Spleen (tissue), 11 donors: ENCODE data around the gene SBK2. TPM values are rescaled to one million over a fixed set of nuclear protein-coding genes. Genes with fewer than 3 reads are reported as not detected.

ENCODE experiments used
- DNase-seq: peaks from one replicate; pipeline ENCODE4 v3.0.0-alpha.2; 2020
- H3K27ac ChIP-seq, 8 donors: fragments of 200-600 bp; sonication (generic) in 7 of 8; 1 replicate in 4 of 8; 2 replicates in 4 of 8; pipeline versions ENCODE4 v1.5.0 to v1.8.0; 2016 to 2021; ENCODE audit warnings: inconsistent platforms in 4 of 8, mild to moderate bottlenecking in 4 of 8, moderate library complexity in 1 of 8
- H3K27me3 ChIP-seq, 7 donors: fragments of 200-600 bp; sonication (generic) in 6 of 7; replicated peaks in 1 of 7; 1 replicate in 4 of 7; 2 replicates in 3 of 7; pipeline versions ENCODE4 v1.5.0 to v1.8.0; 2016 to 2021; ENCODE audit warnings: inconsistent platforms in 3 of 7, mild to moderate bottlenecking in 1 of 7
- H3K36me3 ChIP-seq, 6 donors: fragments of 200-600 bp; sonication (generic) in 5 of 6; 1 replicate in 4 of 6; 2 replicates in 2 of 6; pipeline versions ENCODE4 v1.5.0 to v1.8.0; 2016 to 2021; ENCODE audit warnings: inconsistent platforms in 2 of 6
- H3K4me1 ChIP-seq, 6 donors: fragments of 200-600 bp; sonication (generic) in 5 of 6; 1 replicate in 3 of 6; 2 replicates in 3 of 6; pipeline versions ENCODE4 v1.5.0 to v1.8.0; 2016 to 2021; ENCODE audit warnings: inconsistent platforms in 3 of 6
- H3K4me3 ChIP-seq, 8 donors: fragments of 200-600 bp; sonication (generic) in 7 of 8; 1 replicate in 4 of 8; 2 replicates in 4 of 8; pipeline versions ENCODE4 v1.5.0 to v1.8.0; 2016 to 2021; ENCODE audit warnings: inconsistent platforms in 4 of 8, mild to moderate bottlenecking in 4 of 8, moderate library complexity in 2 of 8
- H3K9me3 ChIP-seq, 8 donors: fragments of 200-600 bp; sonication (generic) in 7 of 8; 1 replicate in 4 of 8; 2 replicates in 4 of 8; pipeline versions ENCODE4 v1.5.0 to v1.8.0; 2016 to 2021; ENCODE audit warnings: inconsistent platforms in 4 of 8
- CTCF ChIP-seq, 11 experiments: fragments of 200-600 bp in 7 of 11; fragments of 450-650 bp in 4 of 11; sonication (generic) in 4 of 11; IDR thresholded peaks in 8 of 11; conservative IDR thresholded peaks in 3 of 11; 1 replicate in 7 of 11; 2 replicates in 4 of 11; pipeline versions ENCODE4 v1.4.0 to v1.8.0; 2016 to 2021; ENCODE audit warnings: antibody characterized with exemption in 11 of 11, inconsistent platforms in 4 of 11, mild to moderate bottlenecking in 1 of 11
- POLR2A ChIP-seq, 3 donors: fragments of 450-650 bp; IDR thresholded peaks; one replicate each; pipeline ENCODE4 v1.5.1; 2017; ENCODE audit warnings: antibody characterized with exemption in 3 of 3, mild to moderate bottlenecking in 1 of 3
- POLR2AphosphoS5 ChIP-seq, 3 donors: sonication (generic); formaldehyde crosslinking; IDR thresholded peaks; one replicate each; pipeline ENCODE4 v1.5.1; 2017; ENCODE audit warnings: antibody characterized with exemption in 3 of 3
- WGBS, 5 donors: extraction: QIAGEN DNeasy Blood & Tissue Kit in 3 of 5; methylation state at CpG; one replicate each; pipeline versions ENCODE4 v1.1.5 to v1.1.7; 2013 to 2018; 5-methylcytosine and 5-hydroxymethylcytosine counted together
- intact Hi-C: fragments of 100-400 bp; cut with DNase I; formaldehyde crosslinking; loops from one replicate; pipeline ENCODE4 v1.15.0; 2023; ENCODE audit warnings: low total_unique reads
- polyA plus RNA-seq, 3 donors: library from polyadenylated mRNA; stranded (reverse); fragments of 200-250 nt; gene quantifications; one replicate each; pipeline ENCODE4 v1.2.1, GENCODE V29; 2013
- total RNA-seq, 7 donors: library from RNA; depleted of rRNA in 3 of 7; stranded (reverse); fragments of >200 nt in 3 of 7; fragmentation: NEBNext Ultra II Directional in 4 of 7; extraction: Animal tissue kit (Norgen Biotek cat#: 25700) in 4 of 7; gene quantifications; one replicate each; pipeline versions ENCODE4 v1.1.0 to v1.2.1, GENCODE V29; 2016 to 2021
- donor health status: healthy with polysubstance abuse.
- donor health status: DM: no; HTN: no; CAD: no; lungs with moderate emphysema.
- donor health status: DM: no; HTN: no; CAD: no.
- donor health status: Bipolar disorder and iron deficiency.
- donor health status: healthy.
- donor health status: DM: no; HTN: no; CAD: no.
- donor health status: DM: yes; HTN: yes; CAD: no.

SBK2 gene
- total and polyA plus RNA-seq, 10 donors = not detected

GRCh38 chr19:55554741-55555152 is 17.8 kb upstream of the SBK2 start:
- Histone ChIP-seq H3K9me3 (no peaks in the 10 kb centered on the region), H3K27ac (no peak overlapping the region), H3K36me3 (no peaks in the 10 kb centered on the region), H3K4me3 (no peak overlapping the region), H3K27me3 (peaks cover 0 to 40% (median 3%) of the 10 kb centered on the region in 7 donors), H3K4me1 (no peaks in the 10 kb centered on the region)
- 76 to 90% (median 83%) methylated on average over 8 of the region's 8 CpGs for WGBS, 5 donors
- intact Hi-C loops = no loop called here
- DNase-seq = no peak
- TF ChIP-seq POLR2AphosphoS5 (IDR thresholded peaks at IDR 0.05) (no peak), POLR2A (IDR thresholded peaks at IDR 0.05) (no peak), CTCF (IDR thresholded peaks at IDR 0.05 in 8 of 11, conservative IDR thresholded peaks at IDR 0.05 in 3 of 11) (no peak)

DNA sequence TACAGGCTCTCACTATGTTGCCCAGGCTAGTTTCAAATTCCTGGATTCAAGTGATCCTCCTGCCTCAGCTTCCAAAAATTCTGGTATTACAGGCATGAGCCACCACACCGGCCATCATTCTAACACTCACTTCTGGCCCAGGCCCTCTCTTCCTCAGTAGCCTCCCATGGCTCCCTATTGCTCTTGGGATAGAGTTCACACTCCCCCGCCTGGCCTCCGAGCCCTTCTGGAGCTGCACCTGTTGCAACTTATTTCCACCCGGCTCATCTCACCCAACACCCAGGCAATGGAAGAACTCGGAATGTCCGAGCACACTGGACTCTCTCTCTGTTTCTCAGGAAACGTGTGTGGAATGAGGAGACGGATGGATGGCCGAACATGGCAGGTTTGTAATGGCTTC is 17.4 kb upstream of the SBK2 start:
- Histone ChIP-seq H3K36me3 (no peaks in the 10 kb centered on the region), H3K27me3 (peaks cover 0 to 40% (median 4%) of the 10 kb centered on the region in 7 donors), H3K9me3 (no peaks in the 10 kb centered on the region), H3K4me1 (no peaks in the 10 kb centered on the region), H3K27ac (no peak overlapping the region), H3K4me3 (no peak overlapping the region)
- DNase-seq = no peak
- intact Hi-C loops = no loop called here
- 87 to 94% (median 90%) methylated on average over 9 of the region's 9 CpGs for WGBS, 5 donors
- TF ChIP-seq CTCF (IDR thresholded peaks at IDR 0.05 in 8 of 11, conservative IDR thresholded peaks at IDR 0.05 in 3 of 11) (no peak), POLR2A (IDR thresholded peaks at IDR 0.05) (no peak), POLR2AphosphoS5 (IDR thresholded peaks at IDR 0.05) (no peak)

GRCh38 chr19:55553217-55554182 is 16.6 kb upstream of the SBK2 start:
- DNase-seq = no peak
- intact Hi-C loops = no loop called here
- Histone ChIP-seq H3K27ac (no peak overlapping the region), H3K4me3 (no peak overlapping the region), H3K9me3 (no peaks in the 10 kb centered on the region), H3K27me3 (peaks cover 0 to 43% (median 4%) of the 10 kb centered on the region in 7 donors), H3K36me3 (no peaks in the 10 kb centered on the region), H3K4me1 (no peaks in the 10 kb centered on the region)
- WGBS, 5 donors = 66 to 84% (median 75%) methylated on average over 13 of the region's 13 CpGs
- TF ChIP-seq CTCF (IDR thresholded peaks at IDR 0.05 in 8 of 11, conservative IDR thresholded peaks at IDR 0.05 in 3 of 11) (no peak), POLR2A (IDR thresholded peaks at IDR 0.05) (no peak), POLR2AphosphoS5 (IDR thresholded peaks at IDR 0.05) (no peak)

DNA sequence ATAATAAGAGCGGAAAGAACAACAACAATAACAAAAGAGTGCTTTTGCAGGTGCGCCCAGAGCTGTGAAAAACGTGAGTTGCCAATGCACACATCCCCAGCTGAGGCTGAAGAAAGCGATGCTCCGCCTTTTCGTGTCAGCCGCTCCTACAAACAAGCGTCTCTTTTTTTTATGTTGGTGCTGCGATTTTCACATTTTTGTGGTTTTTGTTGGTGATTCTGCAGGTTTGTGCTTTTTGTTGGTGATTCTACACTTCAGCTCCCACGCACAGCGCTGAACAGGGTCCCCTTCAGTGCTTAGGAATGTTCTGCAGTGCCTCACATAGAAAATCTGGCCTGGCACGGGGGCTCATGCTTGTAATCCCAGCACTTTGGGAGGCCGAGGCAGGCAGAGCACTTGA is 15.7 kb upstream of the SBK2 start:
- no peak overlapping the region for H3K4me3 ChIP-seq
- H3K27ac ChIP-seq = no peak overlapping the region
- 73 to 77% (median 76%) methylated on average over 13 of the region's 13 CpGs for WGBS, 5 donors
- H3K9me3 ChIP-seq = no peaks in the 10 kb centered on the region
- no peaks in the 10 kb centered on the region for H3K4me1 ChIP-seq
- H3K27me3 ChIP-seq = peaks cover 0 to 49% (median 4%) of the 10 kb centered on the region in 7 donors
- no peak for DNase-seq
- intact Hi-C loops = no loop called here
- TF ChIP-seq POLR2A (IDR thresholded peaks at IDR 0.05) = no peak
- TF ChIP-seq POLR2AphosphoS5 (IDR thresholded peaks at IDR 0.05) = no peak
- no peak for TF ChIP-seq CTCF (IDR thresholded peaks at IDR 0.05 in 8 of 11, conservative IDR thresholded peaks at IDR 0.05 in 3 of 11)
- no peaks in the 10 kb centered on the region for H3K36me3 ChIP-seq
